ENCODE results near the gene CSNK1G2.

CSNK1G2 gene

GRCh38 chr19:1905110-1905862 lies 35.7 kb upstream of the CSNK1G2 start, which contains the start of the genes ADAT3 and SCAMP4:
TSS of gene ADAT3 (plus strand) at chr19:1905399. CDS start at chr19:1912048, 6,649 bp downstream.
TSS of gene SCAMP4 (plus strand) at chr19:1905399. CDS start at chr19:1915020, 9,621 bp downstream.
- no peak for TF ChIP-seq CTCF (IDR thresholded peaks at IDR 0.05; ENCODE audit: insufficient read depth, missing control alignments)
- FAIRE-seq (no peak), DNase-seq (ENCODE audit: insufficient read length, low spot score) (peak; percentile 89)

GRCh38 chr19:1905863-1906375 lies 35.1 kb upstream of the CSNK1G2 start:
- no peak for FAIRE-seq
- DNase-seq (ENCODE audit: insufficient read length, low spot score) = no peak
- TF ChIP-seq CTCF (IDR thresholded peaks at IDR 0.05; ENCODE audit: insufficient read depth, missing control alignments) = no peak

DNA sequence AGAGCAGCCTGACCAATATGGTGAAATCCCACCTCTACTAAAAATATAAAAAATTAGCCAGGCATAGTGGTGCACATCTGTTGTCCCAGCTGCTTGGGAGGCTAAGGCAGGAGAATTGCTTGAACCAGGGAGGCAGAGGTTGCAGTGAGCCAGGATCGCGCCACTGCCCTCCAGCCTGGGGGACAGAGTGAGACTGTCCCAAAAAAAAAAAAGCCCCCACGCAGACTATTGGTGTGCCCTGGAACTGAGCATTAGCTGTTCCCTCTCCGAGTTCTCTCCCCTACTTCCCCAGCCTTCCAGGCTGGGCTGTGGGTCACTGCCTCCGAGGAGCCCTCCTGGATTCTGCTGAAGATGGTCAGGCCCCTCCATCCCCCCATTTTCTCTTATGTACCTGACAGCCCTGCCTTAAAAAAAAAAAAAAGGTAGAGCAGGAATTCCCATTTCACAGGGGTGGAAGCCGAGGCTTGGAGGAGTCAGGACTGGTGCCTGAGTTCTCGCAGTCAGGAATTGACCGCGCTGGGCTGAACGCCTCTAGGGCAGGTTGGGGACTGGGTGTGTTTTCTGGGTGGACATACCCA lies 33.9 kb upstream of the CSNK1G2 start:
- TF ChIP-seq CTCF (IDR thresholded peaks at IDR 0.05; ENCODE audit: insufficient read depth, missing control alignments) = no peak
- FAIRE-seq (no peak), DNase-seq (ENCODE audit: insufficient read length, low spot score) (no peak)

DNA sequence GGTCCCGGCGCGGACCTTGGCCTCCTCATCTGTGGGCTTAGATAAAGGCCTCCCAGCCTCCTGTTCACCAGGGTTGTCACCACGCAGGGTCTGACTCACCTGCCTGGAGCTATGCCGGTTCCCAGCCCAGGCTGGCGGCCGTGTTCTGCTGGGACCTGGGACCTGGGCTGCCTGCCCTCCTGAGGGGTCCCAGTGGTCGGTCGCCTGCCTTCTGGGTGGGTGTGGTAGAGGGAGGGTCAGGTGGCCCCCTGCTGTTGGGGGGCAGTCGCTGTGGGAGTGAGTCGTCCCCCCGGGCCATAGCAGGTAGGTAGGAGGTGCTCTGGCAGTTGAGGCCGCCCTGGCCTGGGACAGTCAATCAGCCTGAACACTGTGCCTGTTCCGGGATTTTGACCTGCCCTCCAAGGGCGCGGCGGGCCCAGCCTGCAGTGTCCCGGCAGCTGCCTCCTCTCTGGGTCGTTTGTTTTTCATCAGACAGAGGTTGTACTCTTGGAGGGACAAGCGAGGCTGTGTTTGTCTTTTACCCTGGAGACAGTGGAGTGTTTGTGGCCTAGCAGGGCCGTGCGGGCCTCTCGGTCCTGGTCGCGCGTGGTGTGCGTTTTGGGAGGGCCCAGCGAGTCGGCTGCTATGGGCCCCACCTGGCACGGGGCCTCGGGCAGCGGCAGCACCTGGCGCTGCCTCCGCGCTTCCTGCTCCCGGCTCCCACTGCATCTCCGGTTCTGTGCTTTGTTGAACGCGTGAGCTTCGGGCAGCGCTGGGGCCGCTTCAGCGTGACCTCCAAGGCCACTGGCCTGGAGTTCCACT lies 33.2 kb upstream of the CSNK1G2 start:
- TF ChIP-seq CTCF (IDR thresholded peaks at IDR 0.05; ENCODE audit: insufficient read depth, missing control alignments) = no peak
- FAIRE-seq (no peak), DNase-seq (ENCODE audit: insufficient read length, low spot score) (no peak)

GRCh38 chr19:1908364-1908678 lies 32.7 kb upstream of the CSNK1G2 start:
- no peak for TF ChIP-seq CTCF (IDR thresholded peaks at IDR 0.05; ENCODE audit: insufficient read depth, missing control alignments)
- DNase-seq (ENCODE audit: insufficient read length, low spot score) (no peak), FAIRE-seq (no peak)

DNA sequence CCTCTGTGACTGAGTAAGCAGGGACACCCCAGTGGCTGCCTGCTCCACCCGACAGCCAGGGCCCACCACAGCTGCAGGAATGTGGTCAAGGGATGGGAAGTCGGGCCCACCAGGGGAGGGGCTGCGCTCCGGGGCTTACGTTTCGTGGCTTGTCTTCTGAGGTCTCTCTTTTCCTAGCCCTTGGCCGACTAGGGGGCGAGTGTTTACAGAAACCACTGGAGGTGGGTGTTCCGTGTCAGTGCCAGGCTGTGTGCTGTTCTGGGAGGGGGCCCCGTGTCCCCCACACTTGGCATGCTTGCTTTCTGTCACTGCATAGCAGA lies 31.3 kb upstream of the CSNK1G2 start:
- no peak for TF ChIP-seq CTCF (IDR thresholded peaks at IDR 0.05; ENCODE audit: insufficient read depth, missing control alignments)
- FAIRE-seq = no peak
- no peak for DNase-seq (ENCODE audit: insufficient read length, low spot score)
